Measurements from ENCODE around the gene C2CD4B. TPM values are rescaled to one million over a fixed set of nuclear protein-coding genes. Genes with fewer than 3 reads are reported as not detected.

C2CD4B gene
- total RNA-seq, 1 experiment from 2014 or later = not detected

DNA sequence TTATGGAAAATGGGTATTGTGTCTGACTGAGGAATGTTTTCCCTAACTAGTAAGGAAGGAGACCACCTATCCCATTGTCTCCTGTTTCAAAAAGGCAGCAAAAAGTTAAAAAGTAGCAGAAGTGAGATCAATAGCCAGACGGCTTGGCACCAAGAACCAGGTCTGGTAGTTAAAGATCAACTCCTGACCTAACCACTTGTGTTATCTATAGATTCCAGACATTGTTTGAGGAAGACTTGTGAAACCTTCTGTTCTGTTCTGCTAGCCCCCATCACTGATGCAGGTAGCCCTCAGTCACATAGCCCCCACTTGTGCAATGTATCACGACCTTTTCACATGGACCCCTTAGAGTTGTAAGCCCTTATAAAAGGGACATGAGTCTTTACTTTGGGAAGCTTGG is 46.3 kb upstream of the C2CD4B start:
- intact Hi-C loops (cut with micrococcal nuclease) = no loop called here
- no peaks in the 10 kb centered on the region for H4K20me1 ChIP-seq (ENCODE audit: low read length)
- H3K27me3 ChIP-seq (ENCODE audit: low read length) = peaks cover 9% of the 10 kb centered on the region; the same call in 1 of the 2 replicates
- no peak overlapping the region for H2AFZ ChIP-seq (ENCODE audit: low read length)
- H3K9me3 ChIP-seq (ENCODE audit: low read length) = no peaks in the 10 kb centered on the region
- ChIA-PET CTCF (no interaction called here), POLR2A (ENCODE audit: unreplicated experiment) (no interaction called here)
- H3K27ac ChIP-seq (ENCODE audit: low read length) = no peak overlapping the region
- H3K36me3 ChIP-seq (ENCODE audit: low read depth, low read length) = no peaks in the 10 kb centered on the region
- H3F3A ChIP-seq (ENCODE audit: low read length, unreplicated experiment) = no peaks in the 10 kb centered on the region
- TF ChIP-seq CTCF (conservative IDR thresholded peaks at IDR 0.05; ENCODE audit: low read depth, low read length) = no peak
- TF ChIP-seq EZH2phosphoT487 (IDR thresholded peaks at IDR 0.05; ENCODE audit: borderline replicate concordance, low read length) = no peak
- TF ChIP-seq EZH2 (IDR thresholded peaks at IDR 0.05; ENCODE audit: low read length, unreplicated experiment) = no peak
- H3K9me2 ChIP-seq (replicated peaks; ENCODE audit: low read length) = no peaks in the 10 kb centered on the region
- no peaks in the 10 kb centered on the region for H3K4me1 ChIP-seq (ENCODE audit: insufficient read depth, low read length)
- no peak overlapping the region for H3K9ac ChIP-seq (ENCODE audit: low read length)
- H3K79me2 ChIP-seq (ENCODE audit: low read length) = no peaks in the 10 kb centered on the region
- no peak overlapping the region for H3K4me3 ChIP-seq (ENCODE audit: low read length)
- no peak for ATAC-seq
- no TSS peak for BruUV-seq (replicated peaks)
- DNase-seq = no peak
- no peak overlapping the region for H3K4me2 ChIP-seq (ENCODE audit: low read length)

- no peaks in the 10 kb centered on the region for H3F3A ChIP-seq (ENCODE audit: low read length, unreplicated experiment)
- H3K27me3 ChIP-seq (ENCODE audit: low read length) = 0 out of 2 replicates have a peak, but pooled peaks cover 4% of the 10 kb centered on the region
- H3K27ac ChIP-seq (ENCODE audit: low read length) = no peak overlapping the region
- H4K20me1 ChIP-seq (ENCODE audit: low read length) = no peaks in the 10 kb centered on the region
- no peak for TF ChIP-seq EZH2phosphoT487 (IDR thresholded peaks at IDR 0.05; ENCODE audit: borderline replicate concordance, low read length)
- TF ChIP-seq CTCF (conservative IDR thresholded peaks at IDR 0.05; ENCODE audit: low read depth, low read length) = no peak
- TF ChIP-seq EZH2 (IDR thresholded peaks at IDR 0.05; ENCODE audit: low read length, unreplicated experiment) = no peak
- H3K4me3 ChIP-seq (ENCODE audit: low read length) = no peak overlapping the region
- H2AFZ ChIP-seq (ENCODE audit: low read length) = no peak overlapping the region
- BruUV-seq (replicated peaks) = no TSS peak
- no peak overlapping the region for H3K9ac ChIP-seq (ENCODE audit: low read length)
- no peaks in the 10 kb centered on the region for H3K9me3 ChIP-seq (ENCODE audit: low read length)
- H3K36me3 ChIP-seq (ENCODE audit: low read depth, low read length) = no peaks in the 10 kb centered on the region
- no peaks in the 10 kb centered on the region for H3K9me2 ChIP-seq (replicated peaks; ENCODE audit: low read length)
- ChIA-PET POLR2A (ENCODE audit: unreplicated experiment) (no interaction called here), CTCF (no interaction called here)
- ATAC-seq = no peak
- no peaks in the 10 kb centered on the region for H3K4me1 ChIP-seq (ENCODE audit: insufficient read depth, low read length)
- H3K79me2 ChIP-seq (ENCODE audit: low read length) = no peaks in the 10 kb centered on the region
- H3K4me2 ChIP-seq (ENCODE audit: low read length) = no peak overlapping the region
- intact Hi-C loops (cut with micrococcal nuclease) = no loop called here
- no peak for DNase-seq
Observed at GRCh38 chr15:62209821-62210220, 44.7 kb upstream of the C2CD4B start.

GRCh38 chr15:62209322-62209721 is 44.2 kb upstream of the C2CD4B start:
- TF ChIP-seq EZH2phosphoT487 (IDR thresholded peaks at IDR 0.05; ENCODE audit: borderline replicate concordance, low read length) (no peak), CTCF (conservative IDR thresholded peaks at IDR 0.05; ENCODE audit: low read depth, low read length) (no peak), EZH2 (IDR thresholded peaks at IDR 0.05; ENCODE audit: low read length, unreplicated experiment) (no peak)
- Histone ChIP-seq H4K20me1 (ENCODE audit: low read length) (no peaks in the 10 kb centered on the region), H3K79me2 (ENCODE audit: low read length) (no peaks in the 10 kb centered on the region), H3K9me3 (ENCODE audit: low read length) (no peaks in the 10 kb centered on the region), H3K36me3 (ENCODE audit: low read depth, low read length) (no peaks in the 10 kb centered on the region), H3K27me3 (ENCODE audit: low read length) (0 out of 2 replicates have a peak, but pooled peaks cover 2% of the 10 kb centered on the region), H3K4me2 (ENCODE audit: low read length) (no peak overlapping the region), H3K9ac (ENCODE audit: low read length) (no peak overlapping the region), H3K4me3 (ENCODE audit: low read length) (no peak overlapping the region), H3K4me1 (ENCODE audit: insufficient read depth, low read length) (no peaks in the 10 kb centered on the region), H2AFZ (ENCODE audit: low read length) (no peak overlapping the region), H3K9me2 (replicated peaks; ENCODE audit: low read length) (no peaks in the 10 kb centered on the region), H3F3A (ENCODE audit: low read length, unreplicated experiment) (no peaks in the 10 kb centered on the region), H3K27ac (ENCODE audit: low read length) (no peak overlapping the region)
- BruUV-seq (replicated peaks) = no TSS peak
- no peak for DNase-seq
- POLR2A ChIA-PET (ENCODE audit: unreplicated experiment) = no interaction called here
- CTCF ChIA-PET = no interaction called here
- no peak for ATAC-seq
- intact Hi-C loops (cut with micrococcal nuclease) = no loop called here

All from PC-3 (cell line).